ENCODE measurements around the gene LIFR. TPM values are rescaled to one million over a fixed set of nuclear protein-coding genes. Genes with fewer than 3 reads are reported as not detected.
A peak's percentile ranks its signal among the peaks of the same experiment; 100 is the strongest.

LIFR gene
- total RNA-seq, 2 donors from 2014 or later, result 81.7 to 85.9 TPM

DNA sequence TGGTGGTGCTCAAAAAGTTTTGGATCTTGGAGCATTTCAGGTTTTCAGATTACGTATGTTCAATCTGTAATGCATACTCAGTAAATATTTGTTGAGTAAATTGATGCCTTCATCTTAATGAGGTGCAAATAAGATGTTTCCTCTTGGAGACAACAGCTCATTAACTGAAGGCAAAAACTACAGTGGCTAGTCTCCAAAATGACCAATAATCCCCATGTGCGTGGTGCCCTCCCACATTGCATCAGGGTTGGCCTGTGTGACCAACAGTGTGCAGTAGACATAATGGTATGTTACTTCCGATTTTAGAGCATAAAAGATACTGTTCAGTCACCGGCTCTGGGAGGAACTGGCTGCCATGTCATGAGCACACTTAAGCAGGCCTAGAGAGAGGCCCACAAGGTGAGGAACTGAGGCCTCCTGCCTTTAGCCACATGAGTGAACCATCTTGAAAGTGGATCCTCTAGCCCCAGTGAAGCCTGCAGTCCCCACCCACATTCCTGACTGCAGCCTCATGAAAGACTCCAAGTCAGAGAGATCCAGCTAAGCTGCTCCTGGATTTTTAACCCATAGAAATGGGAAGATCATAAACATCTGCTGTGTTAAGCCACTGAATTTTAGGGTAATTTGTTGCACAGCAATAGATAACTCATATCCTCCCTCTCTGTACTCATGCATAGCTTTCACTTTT is 55.7 kb downstream of the LIFR start:
- WGBS, 2 experiments (ENCODE audit: insufficient coverage in 1 of 2, insufficient read length in 1 of 2), result 94 to 95% methylated on average over 4 of the region's 4 CpGs
- no peaks in the 10 kb centered on the region for H3K4me1 ChIP-seq (ENCODE audit: control insufficient read depth, insufficient read depth, low read length)
- no peak for TF ChIP-seq CTCF (conservative IDR thresholded peaks at IDR 0.05)
- Mint-ChIP-seq H3K4me1 (peaks cover 14% of the 10 kb centered on the region), H3K27ac (peak overlapping the region; percentile 78), H3K9me3 (no peaks in the 10 kb centered on the region), H3K36me3 (ENCODE audit: low read depth) (peaks cover 38% of the 10 kb centered on the region), H3K4me3 (no peak overlapping the region), H3K27me3 (ENCODE audit: insufficient read depth) (no peaks in the 10 kb centered on the region)
- no peaks in the 10 kb centered on the region for H3K9me3 ChIP-seq (ENCODE audit: control insufficient read depth, low read length)
- H3K27ac ChIP-seq (ENCODE audit: low read depth, low read length), result no peak overlapping the region
- H3K4me3 ChIP-seq (ENCODE audit: low read length), result no peak overlapping the region
- H3K36me3 ChIP-seq (ENCODE audit: control insufficient read depth, insufficient read depth, low read length), result peaks cover 100% of the 10 kb centered on the region
- DNase-seq, result peak; percentile 53
- H3K9ac ChIP-seq (ENCODE audit: extremely low read depth, low read length, poor library complexity, severe bottlenecking), result no peak overlapping the region
- no peaks in the 10 kb centered on the region for H3K27me3 ChIP-seq (ENCODE audit: control insufficient read depth, insufficient read depth, low read length, poor library complexity, severe bottlenecking)

DNA sequence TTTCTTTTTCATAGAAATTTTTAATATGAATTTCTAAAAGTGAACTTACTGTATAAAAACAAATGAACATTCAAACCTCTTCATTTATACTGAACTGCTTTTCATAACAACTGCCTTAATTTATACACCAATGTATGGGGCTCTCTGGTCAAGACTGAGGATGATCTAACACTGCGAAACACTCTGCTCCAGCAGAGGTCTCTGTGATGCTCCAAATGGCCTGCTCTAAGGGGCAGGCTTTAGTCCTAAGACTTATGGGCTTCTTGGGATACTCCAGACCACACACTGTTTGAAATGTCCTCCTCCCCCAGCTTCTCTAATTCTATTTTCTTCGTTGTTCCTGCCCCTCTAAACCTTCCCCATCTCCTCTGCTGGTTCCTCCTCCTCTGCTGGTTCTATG is 58.5 kb downstream of the LIFR start:
- H3K9ac ChIP-seq (ENCODE audit: extremely low read depth, low read length, poor library complexity, severe bottlenecking), result no peak overlapping the region
- TF ChIP-seq CTCF (conservative IDR thresholded peaks at IDR 0.05), result peak; percentile 65
- H3K36me3 ChIP-seq (ENCODE audit: control insufficient read depth, insufficient read depth, low read length), result peaks cover 100% of the 10 kb centered on the region
- H3K27me3 ChIP-seq (ENCODE audit: control insufficient read depth, insufficient read depth, low read length, poor library complexity, severe bottlenecking), result no peaks in the 10 kb centered on the region
- H3K9me3 ChIP-seq (ENCODE audit: control insufficient read depth, low read length), result no peaks in the 10 kb centered on the region
- no peaks in the 10 kb centered on the region for H3K9me3 Mint-ChIP-seq
- peak; percentile 57 for DNase-seq
- 82 to 86% methylated on average over 2 of the region's 2 CpGs for WGBS, 2 experiments (ENCODE audit: insufficient coverage in 1 of 2, insufficient read length in 1 of 2)
- no peak overlapping the region for H3K4me3 ChIP-seq (ENCODE audit: low read length)
- H3K4me1 ChIP-seq (ENCODE audit: control insufficient read depth, insufficient read depth, low read length), result no peaks in the 10 kb centered on the region
- no peak overlapping the region for H3K27ac ChIP-seq (ENCODE audit: low read depth, low read length)
- no peaks in the 10 kb centered on the region for H3K27me3 Mint-ChIP-seq (ENCODE audit: insufficient read depth)
- no peak overlapping the region for H3K4me3 Mint-ChIP-seq
- no peak overlapping the region for H3K27ac Mint-ChIP-seq
- peaks cover 53% of the 10 kb centered on the region for H3K36me3 Mint-ChIP-seq (ENCODE audit: low read depth)
- peaks cover 14% of the 10 kb centered on the region for H3K4me1 Mint-ChIP-seq

- H3K27me3 Mint-ChIP-seq (ENCODE audit: insufficient read depth), result no peaks in the 10 kb centered on the region
- peaks cover 2% of the 10 kb centered on the region for H3K4me1 Mint-ChIP-seq
- no peak overlapping the region for H3K27ac Mint-ChIP-seq
These were observed 61.7 kb downstream of the LIFR start for GRCh38 chr5:38494763-38495162.

More at GRCh38 chr5:38494763-38495162, 61.7 kb downstream of the LIFR start:
- H3K36me3 Mint-ChIP-seq (ENCODE audit: low read depth), result peaks cover 64% of the 10 kb centered on the region
- Histone ChIP-seq H3K9ac (ENCODE audit: extremely low read depth, low read length, poor library complexity, severe bottlenecking) (no peak overlapping the region), H3K4me1 (ENCODE audit: control insufficient read depth, insufficient read depth, low read length) (no peaks in the 10 kb centered on the region), H3K9me3 (ENCODE audit: control insufficient read depth, low read length) (no peaks in the 10 kb centered on the region), H3K27ac (ENCODE audit: low read depth, low read length) (no peak overlapping the region), H3K4me3 (ENCODE audit: low read length) (no peak overlapping the region), H3K36me3 (ENCODE audit: control insufficient read depth, insufficient read depth, low read length) (peaks cover 99% of the 10 kb centered on the region), H3K27me3 (ENCODE audit: control insufficient read depth, insufficient read depth, low read length, poor library complexity, severe bottlenecking) (no peaks in the 10 kb centered on the region)
- no peaks in the 10 kb centered on the region for H3K9me3 Mint-ChIP-seq
- H3K4me3 Mint-ChIP-seq, result no peak overlapping the region
- WGBS, 2 experiments (ENCODE audit: insufficient coverage in 1 of 2, insufficient read length in 1 of 2), result 95 to 97% methylated on average over 3 to 7 of the region's 7 CpGs
- no peak for TF ChIP-seq CTCF (conservative IDR thresholded peaks at IDR 0.05)
- no peak for DNase-seq

Data from endodermal cell (in vitro differentiated cells).